GM18498 (cell line): ENCODE data around the gene SMIM31.

Experiments
- ATAC-seq: cut with Tn5 transposase; IDR thresholded peaks from one replicate; pipeline ENCODE4 v1.9.1; 2021; ENCODE audit warnings: mild to moderate bottlenecking, moderate library complexity; ENCODE audit not compliant: unreplicated experiment

Gene SMIM31

DNA sequence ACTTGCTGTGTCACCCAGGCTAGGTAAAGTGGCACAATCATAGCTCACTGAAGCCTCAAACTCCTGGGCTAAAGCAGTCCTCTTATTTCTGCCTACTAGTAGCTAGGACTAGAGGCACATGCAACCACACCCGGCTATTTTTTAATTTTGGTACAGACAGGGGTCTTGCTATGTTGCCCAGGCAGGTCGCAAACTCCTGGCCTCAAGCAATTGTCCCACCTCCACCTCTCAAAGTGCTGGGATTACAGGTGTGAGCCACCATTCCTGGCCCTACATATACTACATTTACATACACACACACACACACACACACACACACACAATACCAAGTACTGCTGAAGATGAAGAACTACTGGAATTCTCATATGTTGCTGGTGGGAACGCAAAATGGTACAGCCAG lies 26.9 kb downstream of the SMIM31 start:
- ATAC-seq: no peak

- ATAC-seq: no peak
Measured at GRCh38 chr4:164783976-164784375, 30.0 kb downstream of the SMIM31 start.

GRCh38 chr4:164789047-164789446 lies 35.1 kb downstream of the SMIM31 start:
- no peak for ATAC-seq

GRCh38 chr4:164790249-164790648 lies 36.3 kb downstream of the SMIM31 start:
- no peak for ATAC-seq

DNA sequence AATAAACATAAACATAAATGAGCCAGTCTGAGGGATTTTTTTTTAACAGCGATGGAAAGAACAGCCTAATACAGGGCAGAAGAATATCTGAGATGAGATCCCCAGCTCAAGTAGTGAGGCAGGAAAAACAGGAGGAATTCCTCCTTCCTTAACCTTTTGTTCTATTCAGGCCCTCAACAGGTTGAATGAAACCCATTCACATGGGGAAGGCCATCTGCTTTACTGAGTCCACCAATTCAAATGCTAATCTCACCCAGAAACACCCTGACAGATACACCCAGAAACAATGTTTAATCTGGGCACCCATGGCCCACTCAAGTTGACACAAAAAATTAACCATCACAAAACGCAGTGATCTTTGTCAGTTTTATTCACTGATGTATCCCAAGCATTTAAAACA lies 45.5 kb downstream of the SMIM31 start:
- no peak for ATAC-seq

DNA sequence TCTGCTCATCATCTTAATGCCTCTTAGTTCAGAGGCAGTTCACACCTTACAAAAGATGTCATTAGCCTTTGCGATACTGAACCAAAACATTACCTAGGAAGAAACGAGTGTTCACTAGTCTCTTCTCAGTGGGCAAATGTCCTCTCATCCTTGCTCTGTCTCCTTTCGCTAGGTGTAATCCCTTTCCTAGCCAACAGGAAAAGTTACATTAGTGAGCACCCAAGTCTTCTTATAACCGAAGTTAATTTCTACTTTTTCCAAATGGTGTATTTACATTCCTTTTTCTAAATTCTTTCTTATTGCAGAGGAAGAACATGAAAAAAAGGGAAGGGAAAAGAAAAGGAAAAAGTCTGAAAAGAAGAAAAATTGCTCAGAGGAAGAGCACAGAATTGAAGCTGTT lies 46.9 kb downstream of the SMIM31 start:
- no peak for ATAC-seq

- no peak for ATAC-seq
Measured at GRCh38 chr4:164802301-164802901, 48.5 kb downstream of the SMIM31 start.

DNA sequence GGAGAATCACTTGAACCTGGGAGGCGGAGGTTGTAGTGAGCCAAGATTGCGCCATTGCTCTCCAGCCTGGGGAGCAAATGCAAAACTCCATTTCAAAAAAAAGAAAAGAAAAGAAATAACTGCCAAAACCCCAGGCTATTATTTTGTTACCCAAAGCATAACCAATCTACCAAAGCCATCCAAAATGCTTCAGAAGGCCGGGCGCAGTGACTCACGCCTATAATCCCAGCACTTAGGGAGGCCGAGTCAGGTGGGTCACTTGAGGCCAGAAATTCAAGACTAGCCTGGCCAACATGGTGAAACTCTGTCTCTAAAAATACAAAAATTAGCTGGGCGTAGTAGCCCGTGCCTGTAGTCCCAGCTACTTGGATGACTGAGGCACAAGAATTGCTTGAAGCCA lies 49.8 kb downstream of the SMIM31 start:
- no peak for ATAC-seq

GRCh38 chr4:164807611-164808010 lies 53.7 kb downstream of the SMIM31 start:
- no peak for ATAC-seq

GRCh38 chr4:164813554-164813953 lies 59.6 kb downstream of the SMIM31 start:
- no peak for ATAC-seq

GRCh38 chr4:164815711-164816110 lies 61.8 kb downstream of the SMIM31 start:
- no peak for ATAC-seq

GRCh38 chr4:164819366-164819765 lies 65.4 kb downstream of the SMIM31 start:
- ATAC-seq: no peak

- ATAC-seq: no peak
Measured at GRCh38 chr4:164821711-164822110, 67.8 kb downstream of the SMIM31 start.

- ATAC-seq: no peak
Measured at GRCh38 chr4:164824581-164824980, 70.7 kb downstream of the SMIM31 start.

GRCh38 chr4:164828955-164829354 lies 75.0 kb downstream of the SMIM31 start:
- ATAC-seq: no peak

GRCh38 chr4:164846566-164846965 lies 92.6 kb downstream of the SMIM31 start:
- no peak for ATAC-seq

DNA sequence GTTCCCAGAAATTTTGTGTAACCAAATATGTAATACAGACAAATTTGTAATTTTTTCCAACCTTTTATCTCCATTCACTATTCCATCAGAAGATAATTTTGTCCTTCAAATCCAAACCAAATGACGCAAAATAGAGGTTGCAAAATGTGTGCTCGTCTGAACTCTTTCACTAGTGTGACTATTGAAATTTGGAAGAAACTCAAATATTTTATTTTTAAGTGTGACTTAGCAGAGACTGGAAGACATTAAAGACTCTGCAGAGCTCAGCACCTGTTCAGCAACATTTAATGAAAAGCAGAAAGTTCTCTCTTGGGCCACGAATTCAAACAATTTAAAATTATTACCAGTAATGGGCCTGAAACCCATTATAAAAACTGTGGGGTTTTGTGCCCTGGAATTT lies 93.1 kb downstream of the SMIM31 start:
- no peak for ATAC-seq

GRCh38 chr4:164847967-164848649 lies 94.2 kb downstream of the SMIM31 start:
- peak; percentile 85 for ATAC-seq
